ENCODE results near the gene TRAF1.

Gene TRAF1

DNA sequence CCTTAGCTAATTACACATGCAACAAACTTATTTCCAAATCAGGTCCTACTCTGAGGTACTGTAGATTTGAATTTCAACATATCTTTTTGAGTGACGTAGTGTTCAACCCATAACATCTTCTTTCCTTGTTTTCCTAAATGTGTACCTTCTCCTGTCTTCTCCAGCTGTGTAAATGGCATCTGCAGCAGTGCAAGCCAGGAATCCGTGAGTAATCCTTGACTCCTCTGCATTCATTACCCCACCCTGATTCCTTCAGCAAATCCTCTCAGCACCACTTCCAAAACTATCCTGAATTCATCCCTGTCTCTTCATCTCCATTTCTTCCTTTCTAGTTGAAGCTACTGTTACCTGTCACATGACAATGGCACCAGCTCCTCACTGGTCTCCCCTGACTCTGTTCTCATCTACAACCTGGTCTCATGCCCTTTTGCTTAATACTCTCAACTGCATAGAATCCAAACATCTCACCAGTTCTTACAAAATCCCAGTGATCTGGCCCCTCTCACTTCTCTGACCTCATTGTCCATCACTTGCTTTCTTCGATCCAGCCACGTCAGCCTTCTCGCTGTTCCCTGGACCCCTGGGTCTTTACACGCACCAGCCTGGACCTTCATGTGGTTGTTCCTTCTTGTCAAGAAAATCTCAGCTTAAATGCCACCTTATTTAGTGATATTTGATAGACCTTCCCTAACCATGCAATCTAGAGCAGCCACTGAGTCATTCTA is 14.6 kb upstream of the TRAF1 start:
- TF ChIP-seq, protein P1, sequence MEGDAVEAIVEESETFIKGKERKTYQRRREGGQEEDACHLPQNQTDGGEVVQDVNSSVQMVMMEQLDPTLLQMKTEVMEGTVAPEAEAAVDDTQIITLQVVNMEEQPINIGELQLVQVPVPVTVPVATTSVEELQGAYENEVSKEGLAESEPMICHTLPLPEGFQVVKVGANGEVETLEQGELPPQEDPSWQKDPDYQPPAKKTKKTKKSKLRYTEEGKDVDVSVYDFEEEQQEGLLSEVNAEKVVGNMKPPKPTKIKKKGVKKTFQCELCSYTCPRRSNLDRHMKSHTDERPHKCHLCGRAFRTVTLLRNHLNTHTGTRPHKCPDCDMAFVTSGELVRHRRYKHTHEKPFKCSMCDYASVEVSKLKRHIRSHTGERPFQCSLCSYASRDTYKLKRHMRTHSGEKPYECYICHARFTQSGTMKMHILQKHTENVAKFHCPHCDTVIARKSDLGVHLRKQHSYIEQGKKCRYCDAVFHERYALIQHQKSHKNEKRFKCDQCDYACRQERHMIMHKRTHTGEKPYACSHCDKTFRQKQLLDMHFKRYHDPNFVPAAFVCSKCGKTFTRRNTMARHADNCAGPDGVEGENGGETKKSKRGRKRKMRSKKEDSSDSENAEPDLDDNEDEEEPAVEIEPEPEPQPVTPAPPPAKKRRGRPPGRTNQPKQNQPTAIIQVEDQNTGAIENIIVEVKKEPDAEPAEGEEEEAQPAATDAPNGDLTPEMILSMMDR (IDR thresholded peaks at IDR 0.05; ENCODE audit: insufficient read depth, low read depth, low read length, missing control alignments), result no peak
- H3K4me3 ChIP-seq (ENCODE audit: low read length), result no peak overlapping the region
- peak; percentile 82 for DNase-seq (ENCODE audit: low read depth)

DNA sequence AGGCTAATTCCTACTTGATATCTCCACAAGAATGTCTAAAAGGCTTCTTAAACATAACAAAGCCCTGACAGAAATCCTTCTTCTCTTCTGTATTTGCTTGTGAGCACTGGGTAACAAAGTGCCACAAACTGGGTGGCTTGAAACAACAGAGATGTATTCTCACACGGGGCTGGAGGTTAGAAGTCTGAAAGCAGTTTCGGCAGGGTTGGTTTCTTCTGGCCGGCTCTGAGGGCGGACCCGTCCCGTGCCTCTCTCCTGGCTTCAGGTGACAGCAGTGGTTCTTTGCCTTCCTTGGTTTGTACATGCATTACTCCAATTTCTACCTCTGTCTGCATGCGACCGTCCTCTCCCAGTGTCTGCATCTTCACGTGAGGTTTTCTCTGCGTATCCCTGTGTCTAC is 14.0 kb upstream of the TRAF1 start:
- TF ChIP-seq, protein P1 (IDR thresholded peaks at IDR 0.05; ENCODE audit: insufficient read depth, low read depth, low read length, missing control alignments), result no peak
- H3K4me3 ChIP-seq (ENCODE audit: low read length), result no peak overlapping the region
- DNase-seq (ENCODE audit: low read depth), result no peak

DNA sequence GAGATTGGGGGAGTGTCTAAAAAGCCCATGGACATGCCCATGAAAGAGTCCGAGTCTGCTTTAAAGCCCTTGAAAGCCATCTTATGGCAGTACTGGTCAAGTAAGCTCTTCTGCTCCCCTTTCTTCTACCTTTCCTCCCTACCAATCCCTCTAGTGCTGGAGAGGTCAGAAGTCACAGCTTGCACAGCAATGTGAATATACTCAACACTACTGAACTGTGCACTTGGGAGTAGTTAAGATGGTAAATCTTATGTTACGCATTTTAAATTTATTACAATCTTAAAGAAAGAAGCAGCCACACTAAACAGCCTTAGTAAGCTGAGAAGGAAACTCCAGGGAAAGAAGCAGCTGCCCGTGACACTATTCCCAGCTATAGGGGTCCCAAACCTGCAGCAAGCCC is 12.3 kb upstream of the TRAF1 start:
- DNase-seq (ENCODE audit: low read depth), result no peak

DNA sequence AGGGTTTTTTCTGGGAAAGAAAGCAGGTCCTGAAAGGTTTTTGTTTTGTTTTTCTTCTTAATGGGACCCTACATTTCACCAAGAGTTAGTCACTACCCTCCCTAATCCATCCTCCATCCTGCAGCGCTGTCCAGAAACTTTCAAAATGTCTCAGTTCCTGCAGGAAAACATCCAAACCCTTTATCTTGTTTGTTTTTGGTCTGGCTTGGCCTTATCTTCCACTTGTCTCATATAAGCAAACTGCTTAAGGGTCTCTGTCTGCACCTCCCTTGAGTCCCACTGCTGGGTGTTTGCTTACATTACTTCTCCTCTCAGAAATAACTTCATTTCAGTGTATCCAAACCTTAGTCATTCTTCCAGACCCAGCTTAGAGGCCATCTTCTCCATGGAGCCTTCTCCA is 11.0 kb upstream of the TRAF1 start:
- TF ChIP-seq, protein P1 (IDR thresholded peaks at IDR 0.05; ENCODE audit: insufficient read depth, low read depth, low read length, missing control alignments), result no peak
- no peak for DNase-seq (ENCODE audit: low read depth)
- no peak overlapping the region for H3K4me3 ChIP-seq (ENCODE audit: low read length)

More for the DNA sequence above, 12.3 kb upstream of the TRAF1 start:
- TF ChIP-seq, protein P1 (IDR thresholded peaks at IDR 0.05; ENCODE audit: insufficient read depth, low read depth, low read length, missing control alignments), result no peak
- no peak overlapping the region for H3K4me3 ChIP-seq (ENCODE audit: low read length)

DNA sequence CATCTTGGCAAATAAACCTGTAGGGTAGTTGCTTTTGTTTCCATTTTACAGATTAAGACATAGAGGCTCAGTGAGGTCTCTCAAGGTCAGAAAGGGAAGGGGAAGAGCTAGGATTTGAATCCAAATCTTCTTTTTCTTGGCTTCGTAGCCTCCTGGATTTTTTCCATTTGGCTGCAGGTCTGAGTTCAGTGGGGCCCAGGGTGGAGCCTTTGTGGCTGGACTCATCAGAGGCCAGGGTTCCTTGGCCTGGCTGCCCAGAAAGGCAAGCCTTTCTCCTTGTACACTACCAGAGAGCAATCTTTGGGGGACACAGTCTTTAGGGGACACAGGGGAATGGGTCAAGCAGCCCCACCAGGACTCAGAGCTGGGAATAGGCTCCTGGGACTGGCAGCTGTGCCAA is 10.5 kb upstream of the TRAF1 start:
- TF ChIP-seq, protein P1 (IDR thresholded peaks at IDR 0.05; ENCODE audit: insufficient read depth, low read depth, low read length, missing control alignments), result no peak
- DNase-seq (ENCODE audit: low read depth), result no peak
- no peak overlapping the region for H3K4me3 ChIP-seq (ENCODE audit: low read length)

DNA sequence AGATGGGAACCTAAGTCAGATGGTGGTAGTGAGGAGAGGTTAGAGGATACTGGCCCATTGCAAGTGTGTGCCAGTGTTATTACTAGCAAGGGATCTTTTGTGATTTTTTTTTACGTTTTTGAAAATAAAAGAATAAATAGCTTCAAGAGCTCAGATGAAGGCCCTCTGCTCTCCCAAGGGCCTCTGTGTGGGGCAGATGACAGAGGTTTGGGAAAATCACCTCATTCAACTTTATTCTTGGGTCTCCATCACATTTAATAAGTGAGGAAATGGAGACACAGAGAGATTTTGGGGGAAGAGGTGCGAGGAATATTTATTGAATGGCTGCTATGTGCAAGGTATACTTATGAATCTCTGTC is 10.1 kb upstream of the TRAF1 start:
- TF ChIP-seq, protein P1 (IDR thresholded peaks at IDR 0.05; ENCODE audit: insufficient read depth, low read depth, low read length, missing control alignments), result no peak
- DNase-seq (ENCODE audit: low read depth), result no peak
- no peak overlapping the region for H3K4me3 ChIP-seq (ENCODE audit: low read length)
